Calu3 (cell line): Measurements from ENCODE around the gene SPTBN1. TPM values are rescaled to one million over a fixed set of nuclear protein-coding genes. Genes with fewer than 3 reads are reported as not detected.

Experiments
- BruUV-seq: library from RNA; stranded (reverse); fragments of 400-500 nt; replicated peaks from 2 replicates; lab custom pipeline; 2021; lab: Mats Ljungman, UMichigan
- CTCF ChIA-PET: fragments of 300-600 bp; sonication (Branson Sonifier 250); formaldehyde crosslinking; loops from one replicate; lab custom pipeline; 2022; ENCODE audit warnings: antibody characterized with exemption; lab: Charles Lee
- DNase-seq: peaks from one replicate; pipeline ENCODE4 v3.0.0; 2022
- H3K27ac Mint-ChIP-seq: one replicate; pipeline ENCODE4 v1.8.0; 2022; ENCODE audit warnings: mixed read lengths; ENCODE audit not compliant: unreplicated experiment
- H3K27me3 Mint-ChIP-seq: one replicate; pipeline ENCODE4 v1.8.0; 2022; ENCODE audit warnings: mixed read lengths; ENCODE audit not compliant: unreplicated experiment
- H3K36me3 Mint-ChIP-seq: one replicate; pipeline ENCODE4 v1.8.0; 2022; ENCODE audit warnings: mild to moderate bottlenecking, moderate library complexity, mixed read lengths; ENCODE audit not compliant: insufficient read depth, unreplicated experiment
- H3K4me1 Mint-ChIP-seq: one replicate; pipeline ENCODE4 v1.8.0; 2022; ENCODE audit warnings: mild to moderate bottlenecking, low read depth, mixed read lengths; ENCODE audit not compliant: unreplicated experiment
- H3K4me3 Mint-ChIP-seq: one replicate; pipeline ENCODE4 v1.8.0; 2022; ENCODE audit warnings: mild to moderate bottlenecking, low read depth, moderate library complexity, mixed read lengths; ENCODE audit not compliant: unreplicated experiment
- H3K9me3 Mint-ChIP-seq: one replicate; pipeline ENCODE4 v1.8.0; 2022; ENCODE audit warnings: low read depth, mixed read lengths; ENCODE audit not compliant: unreplicated experiment
- intact Hi-C: fragments of 100-400 bp; cut with micrococcal nuclease; formaldehyde crosslinking; loops from one replicate; pipeline ENCODE4 v1.10.0; 2022; ENCODE audit not compliant: unreplicated experiment
- total RNA-seq: library from RNA; stranded (reverse); gene quantifications from 2 replicates; pipeline ENCODE4 v1.2.3, GENCODE V29; 2022
- TF ChIP-seq, protein P1 (sequence below): fragments of 200-600 bp; IDR thresholded peaks from one replicate; pipeline ENCODE4 v1.8.0; 2022; ENCODE audit warnings: antibody characterized with exemption; ENCODE audit not compliant: unreplicated experiment

Gene SPTBN1
- total RNA-seq, 1 experiment from 2014 or later, result 611 TPM

- no peak for DNase-seq
- CTCF ChIA-PET, result interaction anchor here (0.7 to 1.1 kb wide), 2 partner anchors 24 to 84 kb away, joined by 5 to 7 read pairs; no protein-coding TSS in a partner anchor
- Mint-ChIP-seq H3K36me3 (peaks cover 94% of the 10 kb centered on the region), H3K4me3 (no peak overlapping the region), H3K27ac (peak overlapping the region; percentile 43), H3K27me3 (no peaks in the 10 kb centered on the region), H3K9me3 (no peaks in the 10 kb centered on the region), H3K4me1 (peaks cover 28% of the 10 kb centered on the region)
- no TSS peak for BruUV-seq
- TF ChIP-seq, protein P1, sequence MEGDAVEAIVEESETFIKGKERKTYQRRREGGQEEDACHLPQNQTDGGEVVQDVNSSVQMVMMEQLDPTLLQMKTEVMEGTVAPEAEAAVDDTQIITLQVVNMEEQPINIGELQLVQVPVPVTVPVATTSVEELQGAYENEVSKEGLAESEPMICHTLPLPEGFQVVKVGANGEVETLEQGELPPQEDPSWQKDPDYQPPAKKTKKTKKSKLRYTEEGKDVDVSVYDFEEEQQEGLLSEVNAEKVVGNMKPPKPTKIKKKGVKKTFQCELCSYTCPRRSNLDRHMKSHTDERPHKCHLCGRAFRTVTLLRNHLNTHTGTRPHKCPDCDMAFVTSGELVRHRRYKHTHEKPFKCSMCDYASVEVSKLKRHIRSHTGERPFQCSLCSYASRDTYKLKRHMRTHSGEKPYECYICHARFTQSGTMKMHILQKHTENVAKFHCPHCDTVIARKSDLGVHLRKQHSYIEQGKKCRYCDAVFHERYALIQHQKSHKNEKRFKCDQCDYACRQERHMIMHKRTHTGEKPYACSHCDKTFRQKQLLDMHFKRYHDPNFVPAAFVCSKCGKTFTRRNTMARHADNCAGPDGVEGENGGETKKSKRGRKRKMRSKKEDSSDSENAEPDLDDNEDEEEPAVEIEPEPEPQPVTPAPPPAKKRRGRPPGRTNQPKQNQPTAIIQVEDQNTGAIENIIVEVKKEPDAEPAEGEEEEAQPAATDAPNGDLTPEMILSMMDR, result no peak
- intact Hi-C loops, result no loop called here
Measured at GRCh38 chr2:54642677-54643430, 186.7 kb downstream of the SPTBN1 start.

DNA sequence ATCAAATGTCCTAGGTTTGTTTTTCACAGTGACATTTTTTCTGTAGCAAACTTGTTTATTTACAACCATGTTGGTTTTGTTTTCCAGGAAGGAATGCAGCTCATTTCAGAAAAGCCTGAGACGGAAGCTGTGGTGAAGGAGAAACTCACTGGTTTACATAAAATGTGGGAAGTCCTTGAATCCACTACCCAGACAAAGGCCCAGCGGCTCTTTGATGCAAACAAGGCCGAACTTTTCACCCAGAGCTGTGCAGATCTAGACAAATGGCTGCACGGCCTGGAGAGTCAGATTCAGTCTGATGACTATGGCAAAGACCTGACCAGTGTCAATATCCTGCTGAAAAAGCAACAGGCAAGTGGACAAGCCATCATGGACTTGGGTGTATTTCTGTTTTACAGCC, 188.1 kb downstream of the SPTBN1 start:
- Mint-ChIP-seq H3K9me3 (no peaks in the 10 kb centered on the region), H3K36me3 (peaks cover 95% of the 10 kb centered on the region), H3K4me1 (peaks cover 29% of the 10 kb centered on the region), H3K27me3 (no peaks in the 10 kb centered on the region), H3K4me3 (no peak overlapping the region), H3K27ac (no peak overlapping the region)
- CTCF ChIA-PET, result no interaction called here
- DNase-seq, result no peak
- BruUV-seq, result no TSS peak
- TF ChIP-seq, protein P1, result no peak
- intact Hi-C loops, result no loop called here

DNA sequence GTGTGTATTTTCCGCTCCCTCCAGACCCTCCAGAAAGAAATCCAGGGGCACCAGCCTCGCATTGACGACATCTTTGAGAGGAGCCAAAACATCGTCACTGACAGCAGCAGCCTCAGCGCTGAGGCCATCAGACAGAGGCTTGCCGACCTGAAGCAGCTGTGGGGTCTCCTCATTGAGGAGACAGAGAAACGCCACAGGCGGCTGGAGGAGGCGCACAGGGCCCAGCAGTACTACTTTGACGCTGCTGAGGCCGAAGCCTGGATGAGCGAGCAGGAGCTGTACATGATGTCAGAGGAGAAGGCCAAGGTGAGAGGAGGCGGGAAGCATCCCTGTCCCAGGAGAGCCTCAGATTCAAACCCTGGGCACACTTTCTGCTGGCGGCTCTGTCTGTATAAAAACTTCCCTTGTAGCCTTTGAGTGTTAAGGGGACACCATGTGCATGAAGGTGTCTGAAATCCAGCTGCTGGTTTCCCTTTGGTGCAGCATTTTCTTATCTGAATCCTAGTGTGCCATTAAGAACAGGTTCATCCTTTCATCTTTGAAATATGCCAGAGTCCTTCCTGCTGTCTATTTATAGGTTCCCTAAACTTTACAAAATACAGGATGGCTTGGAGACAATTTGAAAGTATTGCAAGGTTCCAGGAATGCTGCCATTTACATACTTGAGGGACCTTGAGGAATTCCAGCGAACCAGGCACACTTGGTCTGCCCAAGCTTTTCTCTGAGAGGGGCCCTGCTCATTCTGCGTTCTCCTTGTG, 190.2 kb downstream of the SPTBN1 start:
- Mint-ChIP-seq H3K4me3 (no peak overlapping the region), H3K27ac (no peak overlapping the region), H3K4me1 (peaks cover 11% of the 10 kb centered on the region), H3K36me3 (peaks cover 96% of the 10 kb centered on the region), H3K27me3 (no peaks in the 10 kb centered on the region), H3K9me3 (no peaks in the 10 kb centered on the region)
- intact Hi-C loops, result no loop called here
- CTCF ChIA-PET, result interaction anchor here (0.6 kb wide), 1 partner anchor 21 kb away, joined by 3 read pairs; no protein-coding TSS in a partner anchor
- no TSS peak for BruUV-seq
- DNase-seq, result no peak
- TF ChIP-seq, protein P1, result no peak

DNA sequence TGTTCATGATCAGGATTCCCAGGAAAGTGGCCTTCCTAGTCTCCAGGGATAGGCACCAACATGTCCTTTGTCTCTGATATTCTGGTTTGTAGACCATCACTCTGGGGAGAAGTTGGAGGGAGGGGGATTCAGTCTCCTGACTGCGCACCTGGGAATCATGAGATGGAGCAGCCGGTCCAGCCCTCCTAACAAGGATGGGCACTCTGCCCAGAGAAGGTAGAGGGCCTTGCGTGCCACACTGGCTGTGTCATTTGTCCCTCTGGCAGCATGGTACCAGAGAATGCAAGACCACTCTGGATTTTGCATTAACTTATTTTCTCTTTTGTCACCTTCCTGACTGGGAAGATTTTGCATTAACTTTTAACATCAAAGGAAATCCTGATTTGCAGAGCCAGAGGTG, 192.1 kb downstream of the SPTBN1 start:
- CTCF ChIA-PET, result no interaction called here
- Mint-ChIP-seq H3K36me3 (peaks cover 96% of the 10 kb centered on the region), H3K27me3 (no peaks in the 10 kb centered on the region), H3K27ac (peak overlapping the region; percentile 63), H3K4me1 (peaks cover 21% of the 10 kb centered on the region), H3K4me3 (no peak overlapping the region), H3K9me3 (no peaks in the 10 kb centered on the region)
- DNase-seq, result no peak
- TF ChIP-seq, protein P1, result no peak
- intact Hi-C loops, result no loop called here
- BruUV-seq, result no TSS peak
